ENCODE measurements around the gene TNPO2. TPM values are rescaled to one million over a fixed set of nuclear protein-coding genes. Genes with fewer than 3 reads are reported as not detected.
"Not testable (repeated sequence)": the region's sequence is repeated elsewhere in the genome, so short reads cannot be mapped to it uniquely, and the experiment has no call there.

The TNPO2 gene
- polyA plus RNA-seq, 6 donors from 2014 or later: 1.7 to 3.5 (median 2.7) TPM; not detected in 1

DNA sequence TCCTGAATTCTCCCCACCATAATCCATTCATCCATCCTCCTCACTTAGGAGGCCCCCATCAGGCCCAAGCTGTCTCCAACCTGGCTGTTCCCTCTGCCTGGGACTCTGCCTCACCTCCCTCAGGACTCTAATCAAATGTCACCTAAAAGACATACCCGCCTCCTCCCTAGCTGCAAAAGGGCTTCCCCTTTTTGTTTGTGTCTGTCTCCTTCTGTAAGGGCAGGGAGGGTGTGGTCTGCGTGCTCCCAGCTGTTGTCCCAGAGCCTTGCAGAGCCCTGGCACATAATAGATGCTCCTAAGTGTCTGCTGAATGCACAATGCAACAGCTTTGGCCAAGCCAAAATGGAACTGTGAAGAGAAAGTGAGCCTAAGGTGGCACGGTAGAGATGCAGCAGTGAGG is 6.3 kb upstream of the TNPO2 start:
- H3K27me3 Mint-ChIP-seq: no peaks in the 10 kb centered on the region
- ATAC-seq (ENCODE audit: low read depth in 2 of 2) (peak in 1 of 2 donors; percentile 15), DNase-seq (no peak)
- no peaks in the 10 kb centered on the region for H3K9me3 Mint-ChIP-seq
- H3K27ac Mint-ChIP-seq: peak overlapping the region in 5 of 6 donors; percentile 1 to 94 (median 81)
- H3K4me1 Mint-ChIP-seq: peaks cover 36 to 66% (median 54%) of the 10 kb centered on the region in 3 donors
- H3K4me3 Mint-ChIP-seq: peak overlapping the region; percentile 54 to 82 (median 70)
- peaks cover 9 to 12% of the 10 kb centered on the region in 2 donors for H3K36me3 Mint-ChIP-seq

DNA sequence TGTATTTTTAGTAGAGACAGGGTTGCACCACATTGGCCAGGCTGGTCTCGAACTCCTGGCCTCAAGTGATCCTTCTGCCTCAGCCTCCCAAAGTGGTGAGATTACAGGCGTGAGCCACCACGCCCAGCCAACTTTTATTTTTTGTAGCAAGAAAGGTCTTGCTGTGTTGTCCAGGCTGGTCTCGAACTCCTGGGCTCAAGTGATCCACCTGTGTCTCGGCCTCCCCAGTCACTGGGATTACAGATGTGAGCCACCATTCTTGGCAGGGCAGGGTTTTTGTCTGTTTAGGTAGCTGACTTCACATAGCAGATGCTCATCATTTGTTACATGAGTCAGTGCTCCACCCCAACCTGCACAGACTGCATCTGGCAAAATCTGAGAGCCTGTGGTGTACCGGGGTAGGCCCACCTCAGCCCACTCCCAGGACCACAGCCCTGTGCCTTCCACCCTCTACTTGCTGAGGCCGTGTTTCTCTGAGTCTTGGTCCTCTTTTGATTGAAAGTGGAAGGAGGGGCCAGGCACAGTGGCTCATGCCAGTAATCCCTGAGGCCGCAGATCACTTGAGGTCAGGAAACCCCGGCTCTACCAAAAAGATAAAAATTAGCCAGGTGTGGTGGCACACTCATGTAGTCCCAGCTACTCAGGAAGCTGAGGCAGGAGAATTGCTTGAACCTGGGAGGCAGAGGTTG is 4.2 kb upstream of the TNPO2 start:
- no peaks in the 10 kb centered on the region for H3K27me3 Mint-ChIP-seq
- H3K4me3 Mint-ChIP-seq: no peak overlapping the region
- ATAC-seq (ENCODE audit: low read depth in 2 of 2) (no peak), DNase-seq (no peak)
- H3K9me3 Mint-ChIP-seq: no peaks in the 10 kb centered on the region
- H3K4me1 Mint-ChIP-seq: peaks cover 39 to 70% (median 60%) of the 10 kb centered on the region in 3 donors
- peaks cover 9 to 12% of the 10 kb centered on the region in 2 donors for H3K36me3 Mint-ChIP-seq
- peak overlapping the region in 2 of 6 donors; percentile 39 to 81 for H3K27ac Mint-ChIP-seq

- no peak for ATAC-seq (ENCODE audit: low read depth in 2 of 2)
These were observed 3.2 kb upstream of the TNPO2 start for GRCh38 chr19:12726988-12727316.

GRCh38 chr19:12725612-12726011 is 1.9 kb upstream of the TNPO2 start:
- Mint-ChIP-seq H3K36me3 (peaks cover 7 to 10% of the 10 kb centered on the region in 2 donors), H3K4me1 (peaks cover 47 to 69% (median 63%) of the 10 kb centered on the region in 3 donors), H3K4me3 (peak overlapping the region in 1 of 8 donors; percentile 55)
- DNase-seq; H3K27ac Mint-ChIP-seq; H3K9me3 Mint-ChIP-seq; ATAC-seq (ENCODE audit: low read depth in 2 of 2); H3K27me3 Mint-ChIP-seq: not testable (repeated sequence)

More at GRCh38 chr19:12726988-12727316, 3.2 kb upstream of the TNPO2 start:
- H3K27ac Mint-ChIP-seq: no peak overlapping the region
- peaks cover 9 to 12% of the 10 kb centered on the region in 2 donors for H3K36me3 Mint-ChIP-seq
- DNase-seq: no peak
- H3K4me1 Mint-ChIP-seq: peaks cover 38 to 66% (median 57%) of the 10 kb centered on the region in 3 donors
- no peaks in the 10 kb centered on the region for H3K9me3 Mint-ChIP-seq
- peak overlapping the region in 2 of 8 donors; percentile 41 to 80 for H3K4me3 Mint-ChIP-seq
- no peaks in the 10 kb centered on the region for H3K27me3 Mint-ChIP-seq

- H3K4me1 Mint-ChIP-seq: peaks cover 37 to 58% (median 50%) of the 10 kb centered on the region in 3 donors
- H3K36me3 Mint-ChIP-seq: no peaks in the 10 kb centered on the region
- peak overlapping the region in 5 of 6 donors; percentile 1 to 96 (median 91) for H3K27ac Mint-ChIP-seq
- no peak for ATAC-seq (ENCODE audit: low read depth in 2 of 2)
- H3K27me3 Mint-ChIP-seq: no peaks in the 10 kb centered on the region
- peak overlapping the region; percentile 85 to 98 (median 96) for H3K4me3 Mint-ChIP-seq
- DNase-seq: no peak
- no peaks in the 10 kb centered on the region for H3K9me3 Mint-ChIP-seq
These were observed 421 bp downstream of the TNPO2 start for GRCh38 chr19:12723381-12723640.

DNA sequence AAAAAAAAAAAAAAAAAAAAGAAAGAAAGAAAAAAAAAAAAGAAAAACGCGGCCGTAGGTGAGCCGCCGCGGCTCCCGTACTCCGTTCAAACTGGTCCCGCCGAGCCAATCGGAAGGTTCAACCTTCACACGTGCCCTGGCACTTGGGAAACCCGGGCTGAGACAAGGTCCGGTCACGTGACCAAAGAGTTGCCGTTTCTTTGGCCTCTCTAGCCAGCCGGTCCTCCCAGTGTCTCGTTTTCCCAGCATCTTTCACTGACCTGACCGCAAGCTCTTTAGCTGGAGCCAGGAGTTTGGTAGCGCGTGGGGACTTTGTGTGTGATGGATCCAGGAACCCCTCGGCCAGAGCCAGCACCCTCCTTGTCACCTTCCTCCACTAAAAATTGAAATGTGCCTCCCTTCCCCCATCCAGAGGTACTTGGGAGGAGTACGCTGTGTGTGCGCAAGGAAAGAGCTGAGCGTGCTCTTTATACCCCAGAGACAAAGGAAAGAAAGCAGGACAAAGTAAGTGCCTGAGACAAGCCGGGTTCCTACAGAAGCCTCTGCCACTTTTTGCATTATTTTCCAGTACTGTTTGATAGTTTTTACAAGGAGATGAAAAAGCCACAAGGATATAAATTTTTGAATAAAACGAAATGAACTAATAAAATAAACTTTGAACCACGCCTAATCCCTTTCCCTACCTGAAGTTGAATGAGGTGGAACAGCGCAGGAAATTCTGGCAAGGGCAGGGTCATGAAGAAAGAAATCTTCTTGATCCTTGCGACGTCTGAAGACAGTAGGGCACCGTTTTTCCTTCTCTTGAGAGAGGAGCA is 959 bp downstream of the TNPO2 start:
- ATAC-seq (ENCODE audit: low read depth in 2 of 2) (peak; percentile 91 to 92), DNase-seq (peak; percentile 90)
- peaks cover 37 to 55% (median 44%) of the 10 kb centered on the region in 3 donors for H3K4me1 Mint-ChIP-seq
- H3K27ac Mint-ChIP-seq: peak overlapping the region; percentile 79 to 96 (median 93)
- H3K27me3 Mint-ChIP-seq: no peaks in the 10 kb centered on the region
- peak overlapping the region; percentile 85 to 98 (median 96) for H3K4me3 Mint-ChIP-seq
- H3K36me3 Mint-ChIP-seq: no peaks in the 10 kb centered on the region
- no peaks in the 10 kb centered on the region for H3K9me3 Mint-ChIP-seq

DNA sequence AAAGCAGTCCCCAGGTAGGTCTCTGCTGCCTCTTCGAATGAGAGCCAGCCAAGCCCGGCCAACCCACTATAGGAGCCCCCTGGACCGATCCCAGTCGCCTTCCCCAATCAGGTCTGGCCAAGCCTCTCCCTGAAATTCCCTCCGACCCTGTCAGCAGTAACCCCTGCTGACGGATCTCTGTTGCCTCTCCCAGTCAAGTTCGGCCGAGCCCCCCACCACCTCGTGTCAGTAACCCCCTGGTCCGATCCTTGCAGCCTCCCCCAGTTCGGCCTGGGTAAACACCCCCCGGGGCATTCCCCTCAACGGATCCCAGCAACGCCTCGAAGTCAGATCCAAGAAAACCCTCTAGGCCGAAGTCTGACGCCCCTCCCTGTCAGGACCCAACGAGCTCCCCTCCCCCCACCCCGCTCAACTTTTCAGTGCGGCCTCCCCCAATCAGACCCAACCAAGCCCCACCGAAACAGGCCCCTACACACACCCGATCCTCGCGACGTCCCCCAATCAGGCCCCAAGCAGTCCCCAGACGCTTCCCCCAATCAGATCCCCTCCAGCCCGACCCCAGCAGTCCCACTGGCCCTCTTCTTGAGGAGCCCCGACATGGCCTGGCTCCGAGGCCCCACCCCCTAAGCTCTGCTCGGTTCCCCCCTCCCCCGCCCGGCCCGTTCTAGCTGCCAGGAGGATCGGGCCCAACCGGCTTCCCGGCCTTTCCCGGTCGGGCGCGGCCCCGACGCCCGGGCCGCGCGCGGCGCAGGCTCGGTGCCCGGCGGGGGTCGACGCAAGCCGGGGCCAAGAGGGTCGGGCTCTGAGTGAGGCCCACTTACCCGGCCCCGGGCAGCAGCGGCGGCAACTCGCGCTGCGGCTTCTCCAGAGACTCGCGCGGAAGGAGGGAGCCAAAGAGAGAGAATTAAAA is 1.8 kb downstream of the TNPO2 start:
- H3K27me3 Mint-ChIP-seq: no peaks in the 10 kb centered on the region
- peak overlapping the region; percentile 63 to 96 (median 91) for H3K27ac Mint-ChIP-seq
- peaks cover 37 to 54% (median 44%) of the 10 kb centered on the region in 3 donors for H3K4me1 Mint-ChIP-seq
- peak; percentile 50 to 58 for ATAC-seq (ENCODE audit: low read depth in 2 of 2)
- no peaks in the 10 kb centered on the region for H3K36me3 Mint-ChIP-seq
- DNase-seq: peak; percentile 42
- no peaks in the 10 kb centered on the region for H3K9me3 Mint-ChIP-seq
- peak overlapping the region; percentile 85 to 98 (median 96) for H3K4me3 Mint-ChIP-seq

- no peak for ATAC-seq (ENCODE audit: low read depth in 2 of 2)
- Mint-ChIP-seq H3K27ac (peak overlapping the region; percentile 57 to 95 (median 84)), H3K27me3 (no peaks in the 10 kb centered on the region), H3K9me3 (no peaks in the 10 kb centered on the region), H3K4me3 (peak overlapping the region; percentile 85 to 96 (median 92)), H3K4me1 (peaks cover 32 to 54% (median 38%) of the 10 kb centered on the region in 3 donors), H3K36me3 (no peaks in the 10 kb centered on the region)
- no peak for DNase-seq
These were observed 2.7 kb downstream of the TNPO2 start for GRCh38 chr19:12720851-12721655.

- H3K4me3 Mint-ChIP-seq: peak overlapping the region; percentile 54 to 89 (median 79)
- H3K4me1 Mint-ChIP-seq: peaks cover 32 to 54% (median 38%) of the 10 kb centered on the region in 3 donors
- H3K27me3 Mint-ChIP-seq: no peaks in the 10 kb centered on the region
- no peak for DNase-seq
- no peak for ATAC-seq (ENCODE audit: low read depth in 2 of 2)
- H3K36me3 Mint-ChIP-seq: no peaks in the 10 kb centered on the region
- H3K27ac Mint-ChIP-seq: peak overlapping the region in 2 of 6 donors; percentile 57 to 95
- H3K9me3 Mint-ChIP-seq: no peaks in the 10 kb centered on the region
These were observed 3.4 kb downstream of the TNPO2 start for GRCh38 chr19:12720296-12720695.

- peak overlapping the region in 1 of 8 donors; percentile 36 for H3K4me3 Mint-ChIP-seq
- DNase-seq: no peak
- ATAC-seq (ENCODE audit: low read depth in 2 of 2): no peak
- peaks cover 6 to 24% (median 7%) of the 10 kb centered on the region in 3 donors for H3K4me1 Mint-ChIP-seq
- H3K27ac Mint-ChIP-seq: peak overlapping the region in 2 of 6 donors; percentile 9 to 42
- no peaks in the 10 kb centered on the region for H3K27me3 Mint-ChIP-seq
- no peaks in the 10 kb centered on the region for H3K9me3 Mint-ChIP-seq
- no peaks in the 10 kb centered on the region for H3K36me3 Mint-ChIP-seq
These were observed 7.8 kb downstream of the TNPO2 start for GRCh38 chr19:12715929-12716328.

GRCh38 chr19:12715102-12715501 is 8.6 kb downstream of the TNPO2 start:
- Mint-ChIP-seq H3K9me3 (no peaks in the 10 kb centered on the region), H3K4me1 (peaks cover 0 to 17% (median 0%) of the 10 kb centered on the region in 3 donors), H3K27me3 (no peaks in the 10 kb centered on the region), H3K36me3 (peaks cover 0 to 7% of the 10 kb centered on the region in 2 donors), H3K27ac (no peak overlapping the region), H3K4me3 (no peak overlapping the region)
- ATAC-seq (ENCODE audit: low read depth in 2 of 2) (no peak), DNase-seq (no peak)

DNA sequence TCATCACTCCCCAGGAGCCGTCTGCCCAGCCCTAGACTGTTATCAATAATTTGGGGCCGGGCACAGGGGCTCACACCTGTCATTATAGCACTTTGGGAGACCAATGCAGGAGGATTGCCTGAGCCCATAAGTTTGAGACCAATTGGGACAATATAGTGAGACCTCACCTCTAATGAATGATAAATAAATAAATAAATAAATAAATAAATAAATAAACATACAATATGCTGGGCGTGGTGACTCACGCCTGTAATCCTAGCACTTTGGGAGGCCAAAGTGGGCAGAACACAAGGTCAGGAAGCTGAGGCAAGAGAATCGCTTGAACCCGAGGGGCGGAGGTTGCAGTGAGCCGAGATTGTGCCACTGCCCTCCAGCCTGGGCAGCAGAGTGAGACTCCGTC is 10.4 kb downstream of the TNPO2 start:
- H3K9me3 Mint-ChIP-seq; H3K27ac Mint-ChIP-seq; ATAC-seq (ENCODE audit: low read depth in 2 of 2); DNase-seq; H3K4me3 Mint-ChIP-seq; H3K27me3 Mint-ChIP-seq; H3K36me3 Mint-ChIP-seq; H3K4me1 Mint-ChIP-seq: not testable (repeated sequence)

Data from naive B cell (primary cell).